ENCODE results near the gene RABGEF1. TPM values are rescaled to one million over a fixed set of nuclear protein-coding genes. Genes with fewer than 3 reads are reported as not detected.
A peak's percentile ranks its signal among the peaks of the same experiment; 100 is the strongest.

Gene RABGEF1
- total and polyA plus RNA-seq, 2 experiments from 2014 or later = 18.8 to 22.7 TPM

DNA sequence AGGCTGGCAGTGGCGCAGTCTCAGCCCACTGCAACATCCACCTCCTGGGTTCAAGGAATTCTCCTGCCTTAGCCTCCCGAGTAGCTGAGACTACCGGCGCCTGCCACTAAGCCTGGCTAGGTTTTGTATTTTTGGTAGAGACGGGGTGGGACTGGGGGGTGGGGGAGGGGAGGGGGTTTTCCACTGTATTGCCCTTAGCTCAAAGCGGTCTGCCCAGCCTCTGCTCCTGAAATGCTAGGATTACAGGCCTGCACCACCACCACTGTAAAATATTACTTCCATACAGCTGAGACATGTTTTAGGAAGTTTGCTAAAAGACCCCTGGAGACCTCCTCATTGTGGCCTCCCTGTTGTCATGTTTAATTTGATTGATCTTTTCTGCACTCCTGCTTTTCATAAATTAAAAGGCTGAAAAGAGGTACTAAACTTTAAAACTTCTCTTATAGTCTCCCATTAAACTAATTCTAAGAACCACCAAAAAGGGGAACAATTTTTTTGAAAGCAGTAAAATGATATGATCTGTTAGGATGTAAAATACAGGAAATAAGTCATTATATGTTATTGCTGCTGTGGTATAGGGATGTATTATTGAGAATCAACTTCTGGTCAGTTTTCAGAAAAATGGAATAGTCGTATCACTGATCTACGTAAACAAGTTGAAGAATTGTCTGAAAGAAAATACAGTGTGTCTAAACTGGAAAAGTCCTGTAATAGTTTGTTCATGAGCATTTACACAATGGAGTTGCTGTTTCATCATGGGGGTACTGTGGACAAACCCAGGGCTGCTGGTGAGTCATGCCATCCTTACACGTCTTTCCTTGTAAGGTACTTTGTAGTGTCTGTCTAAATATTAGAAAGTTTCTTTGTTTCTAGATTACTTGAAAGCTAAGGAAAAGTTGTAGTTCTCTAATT lies 107.6 kb downstream of the RABGEF1 start:
- H3K27me3 ChIP-seq = no peaks in the 10 kb centered on the region
- TF ChIP-seq CTCF (IDR thresholded peaks at IDR 0.05; ENCODE audit: low read depth, low read length) = no peak
- peak overlapping the region; percentile 8 for H3K27ac ChIP-seq
- H3K9me3 ChIP-seq (ENCODE audit: low read depth) = no peaks in the 10 kb centered on the region
- H3K4me3 ChIP-seq = no peak overlapping the region
- DNase-seq (ENCODE audit: low read depth in 1 of 2, low spot score in 1 of 2) = peak in 1 of 2 donors; percentile 82
- no peaks in the 10 kb centered on the region for H3K4me1 ChIP-seq (ENCODE audit: low read depth)
- no peaks in the 10 kb centered on the region for H3K36me3 ChIP-seq

GRCh38 chr7:66859339-66859738 lies 118.8 kb downstream of the RABGEF1 start:
- no peak for DNase-seq (ENCODE audit: low read depth in 1 of 2, low spot score in 1 of 2)
- no peak overlapping the region for H3K4me3 ChIP-seq

GRCh38 chr7:66859794-66860645 lies 119.5 kb downstream of the RABGEF1 start:
- H3K9me3 ChIP-seq (ENCODE audit: low read depth) = no peaks in the 10 kb centered on the region
- no peak overlapping the region for H3K4me3 ChIP-seq
- H3K36me3 ChIP-seq = peaks cover 2% of the 10 kb centered on the region
- H3K4me1 ChIP-seq (ENCODE audit: low read depth) = peaks cover 10% of the 10 kb centered on the region
- H3K27me3 ChIP-seq = no peaks in the 10 kb centered on the region
- peak overlapping the region; percentile 78 for H3K27ac ChIP-seq
- no peak for TF ChIP-seq CTCF (IDR thresholded peaks at IDR 0.05; ENCODE audit: low read depth, low read length)
- peak in 1 of 2 donors; percentile 31 for DNase-seq (ENCODE audit: low read depth in 1 of 2, low spot score in 1 of 2)

More at GRCh38 chr7:66859339-66859738, 118.8 kb downstream of the RABGEF1 start:
- Histone ChIP-seq H3K27ac (peak overlapping the region; percentile 78), H3K4me1 (ENCODE audit: low read depth) (peaks cover 10% of the 10 kb centered on the region), H3K27me3 (no peaks in the 10 kb centered on the region), H3K36me3 (peaks cover 2% of the 10 kb centered on the region), H3K9me3 (ENCODE audit: low read depth) (no peaks in the 10 kb centered on the region)
- no peak for TF ChIP-seq CTCF (IDR thresholded peaks at IDR 0.05; ENCODE audit: low read depth, low read length)

DNA sequence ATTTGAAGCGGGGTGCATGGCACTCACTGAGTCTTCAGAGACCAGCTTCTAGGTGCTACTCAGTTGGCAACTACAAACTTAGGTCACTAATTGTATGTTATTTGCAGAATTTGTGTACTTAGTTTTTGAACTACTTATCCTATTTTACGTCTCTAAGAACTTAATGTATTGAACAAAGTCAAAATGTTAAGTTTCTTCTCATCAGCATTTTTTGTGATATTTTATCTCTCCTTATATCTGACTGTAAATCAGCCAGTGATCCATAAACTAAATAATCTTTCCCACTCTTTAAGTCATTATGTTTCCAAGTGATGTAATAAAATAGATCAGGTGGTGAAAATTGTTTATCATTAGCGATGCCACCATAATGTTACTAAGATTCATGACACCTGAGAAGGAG lies 120.2 kb downstream of the RABGEF1 start:
- Histone ChIP-seq H3K4me3 (no peak overlapping the region), H3K27me3 (no peaks in the 10 kb centered on the region)

More for the DNA sequence above, 120.2 kb downstream of the RABGEF1 start:
- no peak for DNase-seq (ENCODE audit: low read depth in 1 of 2, low spot score in 1 of 2)
- no peak for TF ChIP-seq CTCF (IDR thresholded peaks at IDR 0.05; ENCODE audit: low read depth, low read length)
- H3K4me1 ChIP-seq (ENCODE audit: low read depth) = peaks cover 10% of the 10 kb centered on the region
- no peaks in the 10 kb centered on the region for H3K9me3 ChIP-seq (ENCODE audit: low read depth)
- peaks cover 2% of the 10 kb centered on the region for H3K36me3 ChIP-seq
- peak overlapping the region; percentile 78 for H3K27ac ChIP-seq

Other genes starting within 250 kb of the RABGEF1 start
- 23.6 and 30.2 TPM in 2 replicates for gene KCTD7, start 111.9 kb upstream of the RABGEF1 start, total RNA-seq
- 12.2 and 13.5 TPM in 2 replicates for gene KCTD7, start 111.9 kb upstream of the RABGEF1 start, polyA plus RNA-seq
- gene TMEM248, start 180.5 kb downstream of the RABGEF1 start, total RNA-seq = 53.0 and 86.8 TPM in 2 replicates
- gene TMEM248, start 180.5 kb downstream of the RABGEF1 start, polyA plus RNA-seq = 55.7 and 58.1 TPM in 2 replicates